SH-SY5Y (cell line): Measurements from ENCODE around the gene INF2.

Source experiments
- GATA2 ChIP-seq: IDR thresholded peaks from 2 replicates; pipeline ENCODE4 v1.6.1; 2011; ENCODE audit warnings: mild to moderate bottlenecking, low read depth, low read length
- GATA3 ChIP-seq: IDR thresholded peaks from 2 replicates; pipeline ENCODE4 v1.6.1; 2011; ENCODE audit warnings: low read depth, mild to moderate bottlenecking, low read length, moderate library complexity

Gene INF2

GRCh38 chr14:104746934-104747481 lies 57.6 kb downstream of the INF2 start:
- no peak for TF ChIP-seq GATA2
- TF ChIP-seq GATA3: no peak

- TF ChIP-seq GATA2 (no peak), GATA3 (no peak)
These were observed 58.5 kb downstream of the INF2 start for GRCh38 chr14:104747876-104748275.

- no peak for TF ChIP-seq GATA3
- no peak for TF ChIP-seq GATA2
These were observed 59.8 kb downstream of the INF2 start for GRCh38 chr14:104749111-104749649.

- TF ChIP-seq GATA3 (no peak), GATA2 (no peak)
These were observed 60.8 kb downstream of the INF2 start for GRCh38 chr14:104750056-104750752.

- no peak for TF ChIP-seq GATA3
- no peak for TF ChIP-seq GATA2
These were observed 62.4 kb downstream of the INF2 start for GRCh38 chr14:104751539-104752422.

- no peak for TF ChIP-seq GATA3
These were observed 63.0 kb downstream of the INF2 start for GRCh38 chr14:104752423-104752734.

GRCh38 chr14:104752735-104753527 lies 63.5 kb downstream of the INF2 start, which contains the start of gene SIVA1:
Gene SIVA1 (plus strand): TSS chr14:104753147. CDS start chr14:104753202, 55 bp downstream.
- TF ChIP-seq GATA3: no peak
- TF ChIP-seq GATA2: no peak

- no peak for TF ChIP-seq GATA3
- no peak for TF ChIP-seq GATA2
These were observed 64.3 kb downstream of the INF2 start for GRCh38 chr14:104753528-104754212.

- TF ChIP-seq GATA3 (no peak), GATA2 (no peak)
These were observed 64.9 kb downstream of the INF2 start for GRCh38 chr14:104754213-104754851.

GRCh38 chr14:104755621-104756020 lies 66.2 kb downstream of the INF2 start:
- TF ChIP-seq GATA2 (no peak), GATA3 (no peak)

GRCh38 chr14:104756477-104757237 lies 67.2 kb downstream of the INF2 start:
- TF ChIP-seq GATA3: no peak
- TF ChIP-seq GATA2: no peak

- no peak for TF ChIP-seq GATA2
- TF ChIP-seq GATA3: no peak
These were observed 67.8 kb downstream of the INF2 start for GRCh38 chr14:104757238-104757585.
